ENCODE data around the gene FAT1.

FAT1 gene

GRCh38 chr4:186561748-186562147 is 161.9 kb downstream of the FAT1 start:
- DNase-seq (ENCODE audit: low spot score), result no peak

GRCh38 chr4:186560647-186561046 is 163.0 kb downstream of the FAT1 start:
- no peak for DNase-seq (ENCODE audit: low spot score)

- DNase-seq (ENCODE audit: low spot score), result no peak
Observed at GRCh38 chr4:186557486-186557885, 166.2 kb downstream of the FAT1 start.

GRCh38 chr4:186557061-186557460 is 166.6 kb downstream of the FAT1 start:
- DNase-seq (ENCODE audit: low spot score), result no peak

GRCh38 chr4:186554914-186555827 is 168.5 kb downstream of the FAT1 start, which contains the start of gene MTNR1A:
TSS of gene MTNR1A (minus strand) at chr4:186555567. CDS start at chr4:186555365, 202 bp downstream.
- no peak for DNase-seq (ENCODE audit: low spot score)

GRCh38 chr4:186554539-186554913 is 169.1 kb downstream of the FAT1 start:
- DNase-seq (ENCODE audit: low spot score), result peak; percentile 21

GRCh38 chr4:186553717-186554116 is 169.9 kb downstream of the FAT1 start:
- DNase-seq (ENCODE audit: low spot score), result no peak

GRCh38 chr4:186551849-186552248 is 171.8 kb downstream of the FAT1 start:
- no peak for DNase-seq (ENCODE audit: low spot score)

GRCh38 chr4:186545436-186545835 is 178.2 kb downstream of the FAT1 start:
- DNase-seq (ENCODE audit: low spot score), result no peak

GRCh38 chr4:186543206-186543605 is 180.4 kb downstream of the FAT1 start:
- no peak for DNase-seq (ENCODE audit: low spot score)

- no peak for DNase-seq (ENCODE audit: low spot score)
Observed at GRCh38 chr4:186541801-186542200, 181.9 kb downstream of the FAT1 start.

- no peak for DNase-seq (ENCODE audit: low spot score)
Observed at GRCh38 chr4:186537843-186538521, 185.7 kb downstream of the FAT1 start.

All from RKO (cell line).